ENCODE measurements around the gene PCSK1. TPM values are rescaled to one million over a fixed set of nuclear protein-coding genes. Genes with fewer than 3 reads are reported as not detected.

The PCSK1 gene
- total and polyA plus RNA-seq, 2 experiments from 2014 or later = 0.86 to 1.2 TPM

- no peaks in the 10 kb centered on the region for H3K79me2 ChIP-seq (ENCODE audit: insufficient read depth)
- H3F3A ChIP-seq (ENCODE audit: insufficient read depth) = no peaks in the 10 kb centered on the region
- no peak overlapping the region for H3K4me3 ChIP-seq
- H3K9me3 ChIP-seq (ENCODE audit: low read depth) = no peaks in the 10 kb centered on the region
- H3K27me3 ChIP-seq (replicated peaks; ENCODE audit: insufficient read depth) = no peaks in the 10 kb centered on the region
- peaks cover 4% of the 10 kb centered on the region; the same call in 1 of the 2 replicates for H3K4me1 ChIP-seq (ENCODE audit: insufficient read depth)
- in situ Hi-C loops (cut with MboI) = no loop called here
- H4K20me1 ChIP-seq (ENCODE audit: insufficient read depth) = no peaks in the 10 kb centered on the region
- H3K36me3 ChIP-seq (ENCODE audit: low read depth) = no peaks in the 10 kb centered on the region
- DNase-seq = no peak
- no peaks in the 10 kb centered on the region for H3K9me2 ChIP-seq (ENCODE audit: insufficient read depth)
- H3K4me2 ChIP-seq (ENCODE audit: unreplicated experiment) = no peak overlapping the region
- TF ChIP-seq EZH2 (IDR thresholded peaks at IDR 0.05; ENCODE audit: insufficient read depth, poor library complexity, severe bottlenecking) (no peak), EZH2phosphoT487 (IDR thresholded peaks at IDR 0.05; ENCODE audit: insufficient read depth, low read depth) (no peak)
- H2AFZ ChIP-seq = no peak overlapping the region
- no peak overlapping the region for H3K27ac ChIP-seq
- H3K9ac ChIP-seq = no peak overlapping the region
Observed at GRCh38 chr5:96377597-96377996, 55.5 kb downstream of the PCSK1 start.

DNA sequence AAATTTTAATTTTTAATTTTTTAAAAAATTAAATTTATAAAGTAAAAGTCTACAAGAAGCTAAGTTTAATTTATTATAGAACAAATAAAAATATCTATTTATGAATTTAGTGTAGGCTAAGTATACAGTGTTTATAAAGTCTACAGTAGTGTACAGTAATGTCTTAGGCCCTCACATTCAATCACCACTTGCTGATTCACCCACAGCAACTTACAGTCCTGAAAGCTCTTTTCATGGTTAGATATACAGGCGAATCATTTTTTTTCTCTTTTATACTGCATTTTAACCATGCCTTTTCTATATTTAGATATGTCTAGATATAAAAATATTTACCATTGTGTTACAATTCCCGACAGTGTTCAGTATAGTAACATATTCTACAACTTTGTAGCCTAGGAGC, 55.9 kb downstream of the PCSK1 start:
- Histone ChIP-seq H3F3A (ENCODE audit: insufficient read depth) (no peaks in the 10 kb centered on the region), H3K27ac (no peak overlapping the region), H3K9me3 (ENCODE audit: low read depth) (no peaks in the 10 kb centered on the region), H3K9ac (no peak overlapping the region), H2AFZ (no peak overlapping the region), H3K4me3 (no peak overlapping the region), H3K4me1 (ENCODE audit: insufficient read depth) (peaks cover 4% of the 10 kb centered on the region; the same call in 1 of the 2 replicates), H3K4me2 (ENCODE audit: unreplicated experiment) (no peak overlapping the region), H3K9me2 (ENCODE audit: insufficient read depth) (no peaks in the 10 kb centered on the region), H4K20me1 (ENCODE audit: insufficient read depth) (no peaks in the 10 kb centered on the region), H3K79me2 (ENCODE audit: insufficient read depth) (no peaks in the 10 kb centered on the region), H3K27me3 (replicated peaks; ENCODE audit: insufficient read depth) (no peaks in the 10 kb centered on the region), H3K36me3 (ENCODE audit: low read depth) (no peaks in the 10 kb centered on the region)
- WGBS, 2 experiments (ENCODE audit: low coverage in 1 of 2, low lambda C conversion rate in 2 of 2, missing lambda C conversion rate in 2 of 2) = 69 to 71% methylated on average over 2 of the region's 2 CpGs
- TF ChIP-seq EZH2phosphoT487 (IDR thresholded peaks at IDR 0.05; ENCODE audit: insufficient read depth, low read depth) (no peak), EZH2 (IDR thresholded peaks at IDR 0.05; ENCODE audit: insufficient read depth, poor library complexity, severe bottlenecking) (no peak)
- DNase-seq = peak; percentile 68
- in situ Hi-C loops (cut with MboI) = no loop called here

DNA sequence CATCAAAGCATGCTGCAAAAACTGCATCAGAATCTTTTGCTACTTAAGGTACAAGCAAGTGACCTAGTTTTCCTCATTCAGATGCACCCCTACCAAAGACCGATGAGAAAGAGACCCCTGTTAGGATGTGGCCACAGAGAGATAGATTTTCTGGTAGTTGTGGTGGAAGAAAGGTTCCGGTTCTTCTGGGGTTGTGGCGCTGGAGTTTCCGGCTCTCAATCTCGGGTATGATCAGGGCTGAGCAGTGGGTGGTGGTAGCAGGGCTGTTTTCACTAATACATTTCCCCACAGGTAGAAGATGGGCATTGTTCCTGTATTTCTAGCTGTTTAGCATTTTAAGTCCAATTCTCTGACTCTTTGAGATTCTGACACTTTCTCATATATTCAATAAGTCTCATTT, 58.4 kb downstream of the PCSK1 start:
- H3K27me3 ChIP-seq (replicated peaks; ENCODE audit: insufficient read depth) = no peaks in the 10 kb centered on the region
- H3K9me3 ChIP-seq (ENCODE audit: low read depth) = no peaks in the 10 kb centered on the region
- no peak for TF ChIP-seq EZH2phosphoT487 (IDR thresholded peaks at IDR 0.05; ENCODE audit: insufficient read depth, low read depth)
- TF ChIP-seq EZH2 (IDR thresholded peaks at IDR 0.05; ENCODE audit: insufficient read depth, poor library complexity, severe bottlenecking) = no peak
- H3K79me2 ChIP-seq (ENCODE audit: insufficient read depth) = no peaks in the 10 kb centered on the region
- H3K27ac ChIP-seq = no peak overlapping the region
- H3K4me3 ChIP-seq = no peak overlapping the region
- peaks cover 4% of the 10 kb centered on the region; the same call in 1 of the 2 replicates for H3K4me1 ChIP-seq (ENCODE audit: insufficient read depth)
- DNase-seq = no peak
- no peak overlapping the region for H2AFZ ChIP-seq
- H4K20me1 ChIP-seq (ENCODE audit: insufficient read depth) = no peaks in the 10 kb centered on the region
- no peaks in the 10 kb centered on the region for H3K9me2 ChIP-seq (ENCODE audit: insufficient read depth)
- no peaks in the 10 kb centered on the region for H3F3A ChIP-seq (ENCODE audit: insufficient read depth)
- H3K9ac ChIP-seq = no peak overlapping the region
- in situ Hi-C loops (cut with MboI) = no loop called here
- H3K4me2 ChIP-seq (ENCODE audit: unreplicated experiment) = no peak overlapping the region
- 87 to 88% methylated on average over 5 of the region's 5 CpGs for WGBS, 2 experiments (ENCODE audit: low coverage in 1 of 2, low lambda C conversion rate in 2 of 2, missing lambda C conversion rate in 2 of 2)
- no peaks in the 10 kb centered on the region for H3K36me3 ChIP-seq (ENCODE audit: low read depth)

- H2AFZ ChIP-seq = no peak overlapping the region
- H3K27me3 ChIP-seq (replicated peaks; ENCODE audit: insufficient read depth) = no peaks in the 10 kb centered on the region
- no peak overlapping the region for H3K4me2 ChIP-seq (ENCODE audit: unreplicated experiment)
- H3K9me2 ChIP-seq (ENCODE audit: insufficient read depth) = no peaks in the 10 kb centered on the region
- TF ChIP-seq EZH2 (IDR thresholded peaks at IDR 0.05; ENCODE audit: insufficient read depth, poor library complexity, severe bottlenecking) (no peak), EZH2phosphoT487 (IDR thresholded peaks at IDR 0.05; ENCODE audit: insufficient read depth, low read depth) (no peak)
- no peaks in the 10 kb centered on the region for H3K36me3 ChIP-seq (ENCODE audit: low read depth)
- no peaks in the 10 kb centered on the region for H3F3A ChIP-seq (ENCODE audit: insufficient read depth)
- no peaks in the 10 kb centered on the region for H3K9me3 ChIP-seq (ENCODE audit: low read depth)
- no peak overlapping the region for H3K9ac ChIP-seq
- H3K27ac ChIP-seq = no peak overlapping the region
- H3K79me2 ChIP-seq (ENCODE audit: insufficient read depth) = no peaks in the 10 kb centered on the region
- H4K20me1 ChIP-seq (ENCODE audit: insufficient read depth) = no peaks in the 10 kb centered on the region
- DNase-seq = no peak
- no peak overlapping the region for H3K4me3 ChIP-seq
- 88 to 96% methylated on average over 4 of the region's 4 CpGs for WGBS, 2 experiments (ENCODE audit: low coverage in 1 of 2, low lambda C conversion rate in 2 of 2, missing lambda C conversion rate in 2 of 2)
- peaks cover 4% of the 10 kb centered on the region; the same call in 1 of the 2 replicates for H3K4me1 ChIP-seq (ENCODE audit: insufficient read depth)
- in situ Hi-C loops (cut with MboI) = no loop called here
Observed at GRCh38 chr5:96373381-96373733, 59.7 kb downstream of the PCSK1 start.

Data from GM23248 (cell line).